Urothelium cell line (cell line): ENCODE results near the gene ZNF578.
"Not testable (repeated sequence)": the region's sequence is repeated elsewhere in the genome, so short reads cannot be mapped to it uniquely, and the experiment has no call there.

Source experiments
- DNase-seq: peaks from one replicate; pipeline ENCODE4 v3.0.0; 2011; ENCODE audit warnings: low spot score, mixed read lengths
- FAIRE-seq: peaks from 2 replicates; lab custom pipeline; 2011; peaks lifted over from hg19 to GRCh38; lab: Jason Lieb, UNC

ZNF578 gene

DNA sequence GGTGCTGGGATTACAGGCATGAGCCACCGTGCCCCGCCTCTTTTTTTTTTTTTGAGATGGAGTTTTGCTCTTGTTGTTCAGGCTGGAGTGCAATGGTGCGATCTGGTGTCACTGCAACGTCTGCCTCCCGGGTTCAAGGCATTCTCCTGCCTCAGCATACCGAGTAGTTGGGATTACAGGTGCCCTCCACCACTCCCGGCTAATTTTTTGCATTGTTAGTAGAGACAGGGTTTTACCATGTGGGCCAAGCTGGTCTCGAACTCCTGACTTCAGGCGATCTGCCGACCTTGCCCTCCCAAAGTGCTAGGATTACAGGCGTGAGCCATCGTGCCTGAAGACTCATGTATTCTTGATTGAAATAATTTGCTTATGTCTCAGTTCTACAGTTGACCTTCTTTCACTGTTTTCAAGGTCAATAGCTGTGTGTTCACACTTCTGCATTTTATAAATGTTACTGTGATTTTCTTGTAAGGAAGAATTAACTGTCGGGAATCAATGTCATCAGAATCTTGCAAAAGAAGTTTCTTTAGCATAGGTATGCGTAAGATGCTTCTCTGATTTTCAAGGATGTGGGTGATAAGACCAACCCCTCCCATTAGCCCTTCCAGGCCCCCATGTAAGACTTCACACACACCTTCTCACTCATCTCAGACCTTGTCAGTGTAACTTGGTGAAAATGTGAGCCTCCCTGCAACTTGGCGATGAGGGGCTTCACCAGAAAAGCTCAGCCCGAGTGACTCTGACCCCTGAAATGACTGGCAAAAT, 104.1 kb downstream of the ZNF578 start:
- FAIRE-seq: no peak
- DNase-seq: no peak

DNA sequence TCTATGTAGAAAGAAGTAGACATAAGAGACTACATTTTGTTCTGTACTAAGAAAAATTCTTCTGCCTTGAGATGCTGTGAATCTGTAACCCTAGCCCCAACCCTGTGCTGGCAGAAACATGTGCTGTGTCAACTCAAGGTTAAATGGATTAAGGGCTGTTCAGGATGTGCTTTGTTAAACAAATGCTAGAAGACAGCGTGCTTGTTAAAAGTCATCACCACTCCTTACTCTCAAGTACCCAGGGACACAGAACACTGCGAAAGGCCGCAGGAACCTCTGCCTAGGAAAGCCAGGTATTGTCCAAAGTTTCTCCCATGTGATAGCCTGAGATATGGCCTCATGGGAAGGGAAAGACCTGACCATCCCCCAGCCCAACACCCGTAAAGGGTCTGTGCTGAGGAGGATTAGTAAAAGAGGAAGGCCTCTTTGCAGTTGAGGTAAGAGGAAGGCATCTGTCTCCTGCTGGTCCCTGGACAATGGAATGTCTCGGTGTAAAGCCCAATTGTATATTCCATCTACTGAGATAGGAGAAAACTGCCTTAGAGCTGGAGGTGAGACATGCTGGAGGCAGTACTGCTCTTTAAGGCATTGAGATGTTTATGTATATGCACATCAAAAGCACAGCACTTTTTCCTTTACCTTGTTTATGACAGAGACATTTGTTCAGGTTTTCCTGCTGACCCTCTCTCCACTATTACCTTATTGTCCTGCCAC, 105.5 kb downstream of the ZNF578 start:
- FAIRE-seq: not testable (repeated sequence)

DNA sequence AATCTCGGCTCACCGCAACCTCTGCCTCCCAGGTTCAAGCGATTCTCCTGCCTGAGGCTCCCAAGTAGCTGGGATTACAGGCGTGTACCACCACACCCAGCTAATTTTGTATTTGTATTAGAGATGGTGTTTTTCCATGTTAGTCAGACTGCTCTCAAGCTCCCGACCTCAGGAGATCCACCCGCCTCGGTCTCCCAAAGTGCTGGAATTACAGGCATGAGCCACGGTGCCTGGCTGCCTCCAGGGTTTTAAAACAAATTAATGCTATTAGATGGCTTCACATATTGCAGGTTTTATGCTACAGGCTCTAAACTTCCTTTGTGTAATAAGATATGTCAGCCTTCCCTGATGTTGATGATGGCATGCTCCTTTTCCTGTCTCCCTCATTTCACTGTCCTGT, 108.3 kb downstream of the ZNF578 start:
- DNase-seq, FAIRE-seq: not testable (repeated sequence)

More for the DNA sequence above, 105.5 kb downstream of the ZNF578 start:
- not testable (repeated sequence) for DNase-seq
